MM.1S (cell line): ENCODE data around the gene SH3BP5L.

Source experiments
- DNase-seq: peaks from one replicate; pipeline ENCODE4 v3.0.0-alpha.2; 2015
- H2AFZ ChIP-seq: fragments of 300-600 bp; sonication (generic); 2 replicates; pipeline ENCODE4 v1.6.0; 2016; ENCODE audit warnings: antibody characterized with exemption, low read length
- H3F3A ChIP-seq: fragments of 300-600 bp; sonication (generic); 2 replicates; pipeline ENCODE4 v1.6.1; 2016; ENCODE audit warnings: mild to moderate bottlenecking, antibody characterized with exemption, low read length, moderate library complexity, mixed read lengths; ENCODE audit not compliant: insufficient read depth
- H3K27ac ChIP-seq: fragments of 300-600 bp; sonication (generic); 2 replicates; pipeline ENCODE4 v1.5.1; 2016; ENCODE audit warnings: mild to moderate bottlenecking, low read length
- H3K27me3 ChIP-seq: fragments of 300-600 bp; sonication (generic); replicated peaks from 2 replicates; pipeline ENCODE4 v1.6.0; 2016; ENCODE audit warnings: low read length; ENCODE audit not compliant: insufficient read depth
- H3K36me3 ChIP-seq: fragments of 300-600 bp; sonication (generic); replicated peaks from 2 replicates; pipeline ENCODE4 v1.6.1; 2016; ENCODE audit warnings: mild to moderate bottlenecking, low read length, mixed read lengths; ENCODE audit not compliant: insufficient read depth
- H3K4me1 ChIP-seq: fragments of 300-600 bp; sonication (generic); 2 replicates; pipeline ENCODE4 v1.6.1; 2016; ENCODE audit warnings: low read length, mixed read lengths
- H3K4me2 ChIP-seq: fragments of 300-600 bp; sonication (generic); 2 replicates; pipeline ENCODE4 v1.6.0; 2016; ENCODE audit warnings: low read depth, low read length
- H3K4me3 ChIP-seq: fragments of 300-600 bp; sonication (generic); 2 replicates; pipeline ENCODE4 v1.5.1; 2016; ENCODE audit warnings: low read length, mixed read lengths
- H3K79me2 ChIP-seq: fragments of 300-600 bp; sonication (generic); 2 replicates; pipeline ENCODE4 v1.6.1; 2016; ENCODE audit warnings: mixed run types, low read length, mixed read lengths
- H3K9ac ChIP-seq: fragments of 300-600 bp; sonication (generic); 2 replicates; pipeline ENCODE4 v1.6.1; 2016; ENCODE audit warnings: low read length, mixed read lengths
- H3K9me2 ChIP-seq: fragments of 300-600 bp; sonication (generic); replicated peaks from 2 replicates; pipeline ENCODE4 v1.6.1; 2016; ENCODE audit warnings: mild to moderate bottlenecking, low read length, mixed read lengths; ENCODE audit not compliant: insufficient read depth
- H3K9me3 ChIP-seq: fragments of 300-600 bp; sonication (generic); replicated peaks from 2 replicates; pipeline ENCODE4 v1.6.1; 2016; ENCODE audit warnings: mild to moderate bottlenecking, low read length, mixed read lengths; ENCODE audit not compliant: insufficient read depth
- H4K20me1 ChIP-seq: fragments of 300-600 bp; sonication (generic); 2 replicates; pipeline ENCODE4 v1.6.1; 2016; ENCODE audit warnings: mild to moderate bottlenecking, low read length, moderate library complexity, mixed read lengths; ENCODE audit not compliant: insufficient read depth
- EZH2 ChIP-seq: fragments of 300-600 bp; sonication (generic); optimal IDR thresholded peaks from 2 replicates; pipeline ENCODE3; 2017; ENCODE audit warnings: low read depth, mild to moderate bottlenecking, antibody characterized with exemption, low read length, mixed read lengths
- EZH2phosphoT487 ChIP-seq: fragments of 300-600 bp; sonication (generic); IDR thresholded peaks from 2 replicates; pipeline ENCODE4 v1.6.1; 2018; ENCODE audit warnings: antibody characterized with exemption, low read length
- TF ChIP-seq, protein P1 (sequence below): fragments of 300-600 bp; sonication (generic); IDR thresholded peaks from 2 replicates; pipeline ENCODE4 v1.5.1; 2016; ENCODE audit warnings: antibody characterized with exemption, low read length, mixed read lengths

SH3BP5L gene

DNA sequence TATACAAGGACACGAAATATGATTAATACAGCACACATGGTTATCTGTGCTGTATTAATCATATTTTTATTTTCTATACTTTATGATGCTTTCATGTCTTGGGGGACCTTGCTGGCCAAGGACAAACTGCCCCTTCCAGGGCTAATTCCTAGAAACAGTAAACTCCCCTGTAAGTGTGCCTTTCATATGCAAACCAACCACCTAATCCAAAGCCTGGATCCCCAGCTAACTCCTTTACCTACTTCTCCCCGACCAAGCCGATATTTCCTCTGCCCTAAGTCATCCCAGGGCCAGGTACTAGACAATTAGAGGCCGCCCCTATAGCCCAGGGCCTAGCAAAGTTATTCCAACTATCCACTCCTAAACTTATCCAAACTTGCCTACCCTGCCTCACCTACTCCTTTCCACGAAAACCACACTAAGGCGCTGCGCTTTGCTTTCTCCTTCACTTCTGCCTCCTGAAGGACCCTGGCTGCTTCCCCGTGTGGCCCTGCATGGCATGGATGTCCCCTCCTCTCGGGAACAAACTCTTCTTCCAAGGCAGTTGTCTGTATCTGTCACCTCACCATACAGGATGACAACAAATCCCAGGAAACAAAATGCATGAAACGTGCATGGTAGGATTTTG lies 10.2 kb downstream of the SH3BP5L start:
- H3K4me2 ChIP-seq = no peak overlapping the region
- H3F3A ChIP-seq = no peaks in the 10 kb centered on the region
- H3K27me3 ChIP-seq = no peaks in the 10 kb centered on the region
- H3K36me3 ChIP-seq = peaks cover 10% of the 10 kb centered on the region; the same call in 1 of the 2 replicates
- H3K9ac ChIP-seq = no peak overlapping the region
- H3K9me2 ChIP-seq = no peaks in the 10 kb centered on the region
- TF ChIP-seq, protein P1, sequence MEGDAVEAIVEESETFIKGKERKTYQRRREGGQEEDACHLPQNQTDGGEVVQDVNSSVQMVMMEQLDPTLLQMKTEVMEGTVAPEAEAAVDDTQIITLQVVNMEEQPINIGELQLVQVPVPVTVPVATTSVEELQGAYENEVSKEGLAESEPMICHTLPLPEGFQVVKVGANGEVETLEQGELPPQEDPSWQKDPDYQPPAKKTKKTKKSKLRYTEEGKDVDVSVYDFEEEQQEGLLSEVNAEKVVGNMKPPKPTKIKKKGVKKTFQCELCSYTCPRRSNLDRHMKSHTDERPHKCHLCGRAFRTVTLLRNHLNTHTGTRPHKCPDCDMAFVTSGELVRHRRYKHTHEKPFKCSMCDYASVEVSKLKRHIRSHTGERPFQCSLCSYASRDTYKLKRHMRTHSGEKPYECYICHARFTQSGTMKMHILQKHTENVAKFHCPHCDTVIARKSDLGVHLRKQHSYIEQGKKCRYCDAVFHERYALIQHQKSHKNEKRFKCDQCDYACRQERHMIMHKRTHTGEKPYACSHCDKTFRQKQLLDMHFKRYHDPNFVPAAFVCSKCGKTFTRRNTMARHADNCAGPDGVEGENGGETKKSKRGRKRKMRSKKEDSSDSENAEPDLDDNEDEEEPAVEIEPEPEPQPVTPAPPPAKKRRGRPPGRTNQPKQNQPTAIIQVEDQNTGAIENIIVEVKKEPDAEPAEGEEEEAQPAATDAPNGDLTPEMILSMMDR = no peak
- H4K20me1 ChIP-seq = no peaks in the 10 kb centered on the region
- H3K27ac ChIP-seq = no peak overlapping the region
- H3K9me3 ChIP-seq = no peaks in the 10 kb centered on the region
- H3K4me3 ChIP-seq = no peak overlapping the region
- peaks cover 22% of the 10 kb centered on the region for H3K4me1 ChIP-seq
- no peak for DNase-seq
- no peak overlapping the region for H2AFZ ChIP-seq
- peaks cover 40% of the 10 kb centered on the region for H3K79me2 ChIP-seq

DNA sequence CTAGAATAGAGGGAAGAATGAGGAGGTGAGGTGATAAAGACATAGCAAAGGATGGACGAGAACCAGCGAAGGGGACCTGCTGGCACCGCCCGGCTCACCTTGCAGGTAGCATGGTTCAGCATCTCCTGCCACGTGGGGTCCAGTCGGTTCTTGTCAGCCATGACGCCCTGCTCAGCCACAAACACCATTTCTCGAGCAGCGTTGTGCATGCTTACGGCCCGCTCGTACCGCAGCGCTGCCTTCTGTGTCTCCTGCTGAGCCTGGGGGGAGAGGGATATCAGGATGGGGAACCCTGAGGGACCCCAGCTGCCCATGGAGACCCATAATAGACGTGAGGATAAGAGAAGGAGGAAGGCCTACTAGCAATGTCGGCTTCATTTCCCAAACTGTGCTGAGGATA lies 11.4 kb downstream of the SH3BP5L start:
- Histone ChIP-seq H3F3A (0 out of 2 replicates have a peak, but pooled peaks cover 3% of the 10 kb centered on the region), H4K20me1 (no peaks in the 10 kb centered on the region), H3K4me2 (no peak overlapping the region), H3K4me3 (no peak overlapping the region), H3K27me3 (no peaks in the 10 kb centered on the region), H3K27ac (no peak overlapping the region), H2AFZ (no peak overlapping the region), H3K4me1 (peaks cover 12% of the 10 kb centered on the region), H3K9ac (no peak overlapping the region), H3K79me2 (peaks cover 29% of the 10 kb centered on the region), H3K9me2 (no peaks in the 10 kb centered on the region), H3K36me3 (0 out of 2 replicates have a peak, but pooled peaks cover 8% of the 10 kb centered on the region), H3K9me3 (no peaks in the 10 kb centered on the region)
- no peak for DNase-seq
- TF ChIP-seq EZH2phosphoT487 = no peak
- TF ChIP-seq, protein P1 = no peak
- no peak for TF ChIP-seq EZH2

DNA sequence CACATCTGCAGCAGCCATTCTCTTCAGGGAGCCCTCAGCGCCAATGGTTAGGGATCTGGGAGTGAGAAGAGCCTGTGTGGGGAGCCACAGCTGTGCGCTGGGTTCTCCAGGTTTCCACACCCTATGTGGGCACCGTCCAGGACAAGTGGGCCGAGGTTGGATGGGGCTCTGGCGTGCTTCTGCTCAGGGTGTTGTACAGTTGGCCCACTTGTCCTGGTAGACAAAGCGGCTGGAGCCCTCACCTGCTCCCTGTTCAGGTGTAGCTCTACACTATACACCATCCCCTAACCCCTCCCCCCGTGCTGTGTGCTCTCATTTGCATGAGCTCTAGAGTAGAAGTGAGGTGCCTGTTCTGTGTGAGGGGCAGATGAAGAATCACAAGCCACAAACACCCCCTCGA lies 12.2 kb downstream of the SH3BP5L start:
- Histone ChIP-seq H3F3A (0 out of 2 replicates have a peak, but pooled peaks cover 3% of the 10 kb centered on the region), H3K9me3 (no peaks in the 10 kb centered on the region), H3K27me3 (no peaks in the 10 kb centered on the region), H3K4me3 (no peak overlapping the region), H3K4me1 (peaks cover 3% of the 10 kb centered on the region), H3K9ac (no peak overlapping the region), H3K27ac (no peak overlapping the region), H3K9me2 (no peaks in the 10 kb centered on the region), H3K36me3 (0 out of 2 replicates have a peak, but pooled peaks cover 8% of the 10 kb centered on the region), H4K20me1 (no peaks in the 10 kb centered on the region), H3K79me2 (peaks cover 21% of the 10 kb centered on the region), H3K4me2 (no peak overlapping the region), H2AFZ (no peak overlapping the region)
- TF ChIP-seq EZH2 = no peak
- TF ChIP-seq EZH2phosphoT487 = no peak
- TF ChIP-seq, protein P1 = no peak
- DNase-seq = no peak
